Measurements from ENCODE around the gene ITGA11. TPM values are rescaled to one million over a fixed set of nuclear protein-coding genes. Genes with fewer than 3 reads are reported as not detected.

Gene ITGA11
- total RNA-seq, 3 donors from 2014 or later = 7.8 to 8.5 (median 7.9) TPM

- no peaks in the 10 kb centered on the region for H3K9me3 ChIP-seq
- peak overlapping the region in 1 of 3 donors; percentile 20 for H3K4me3 ChIP-seq
- intact Hi-C loops (cut with DNase I; ENCODE audit: low total_unique reads) = no loop called here
- H3K27me3 ChIP-seq = no peaks in the 10 kb centered on the region
- TF ChIP-seq CTCF (IDR thresholded peaks at IDR 0.05) (no peak), POLR2AphosphoS5 (IDR thresholded peaks at IDR 0.05) (no peak), POLR2A (IDR thresholded peaks at IDR 0.05) (no peak)
- no peaks in the 10 kb centered on the region for H3K36me3 ChIP-seq
- DNase-seq (ENCODE audit: low spot score in 2 of 2) = no peak
- H3K4me1 ChIP-seq = no peaks in the 10 kb centered on the region
- H3K27ac ChIP-seq = peak overlapping the region; percentile 9 to 76
These were observed 47.4 kb upstream of the ITGA11 start for GRCh38 chr15:68479406-68479805.

- Histone ChIP-seq H3K27me3 (no peaks in the 10 kb centered on the region), H3K36me3 (no peaks in the 10 kb centered on the region), H3K4me1 (no peaks in the 10 kb centered on the region), H3K4me3 (no peak overlapping the region), H3K9me3 (no peaks in the 10 kb centered on the region), H3K27ac (peak overlapping the region in 1 of 2 donors; percentile 76)
- intact Hi-C loops (cut with DNase I; ENCODE audit: low total_unique reads) = no loop called here
- no peak for TF ChIP-seq POLR2A (IDR thresholded peaks at IDR 0.05)
- no peak for TF ChIP-seq POLR2AphosphoS5 (IDR thresholded peaks at IDR 0.05)
- TF ChIP-seq CTCF (IDR thresholded peaks at IDR 0.05) = no peak
- no peak for DNase-seq (ENCODE audit: low spot score in 2 of 2)
These were observed 46.9 kb upstream of the ITGA11 start for GRCh38 chr15:68478853-68479252.

GRCh38 chr15:68475449-68475848, 43.5 kb upstream of the ITGA11 start:
- Histone ChIP-seq H3K4me1 (no peaks in the 10 kb centered on the region), H3K4me3 (no peak overlapping the region), H3K9me3 (no peaks in the 10 kb centered on the region), H3K27ac (no peak overlapping the region), H3K36me3 (no peaks in the 10 kb centered on the region), H3K27me3 (no peaks in the 10 kb centered on the region)
- no peak for DNase-seq (ENCODE audit: low spot score in 2 of 2)
- no peak for TF ChIP-seq POLR2A (IDR thresholded peaks at IDR 0.05)
- TF ChIP-seq CTCF (IDR thresholded peaks at IDR 0.05) = no peak
- no peak for TF ChIP-seq POLR2AphosphoS5 (IDR thresholded peaks at IDR 0.05)
- intact Hi-C loops (cut with DNase I; ENCODE audit: low total_unique reads) = no loop called here

- intact Hi-C loops (cut with DNase I; ENCODE audit: low total_unique reads) = no loop called here
- Histone ChIP-seq H3K27me3 (no peaks in the 10 kb centered on the region), H3K36me3 (no peaks in the 10 kb centered on the region), H3K9me3 (no peaks in the 10 kb centered on the region), H3K4me1 (no peaks in the 10 kb centered on the region), H3K27ac (no peak overlapping the region), H3K4me3 (no peak overlapping the region)
- TF ChIP-seq POLR2A (IDR thresholded peaks at IDR 0.05) (no peak), POLR2AphosphoS5 (IDR thresholded peaks at IDR 0.05) (no peak), CTCF (IDR thresholded peaks at IDR 0.05) (no peak)
- DNase-seq (ENCODE audit: low spot score in 2 of 2) = no peak
These were observed 39.6 kb upstream of the ITGA11 start for GRCh38 chr15:68471541-68471940.

GRCh38 chr15:68470976-68471375, 39.0 kb upstream of the ITGA11 start:
- Histone ChIP-seq H3K4me1 (no peaks in the 10 kb centered on the region), H3K36me3 (no peaks in the 10 kb centered on the region), H3K4me3 (no peak overlapping the region), H3K27ac (no peak overlapping the region), H3K9me3 (no peaks in the 10 kb centered on the region), H3K27me3 (no peaks in the 10 kb centered on the region)
- TF ChIP-seq POLR2A (IDR thresholded peaks at IDR 0.05) = no peak
- TF ChIP-seq POLR2AphosphoS5 (IDR thresholded peaks at IDR 0.05) = no peak
- TF ChIP-seq CTCF (IDR thresholded peaks at IDR 0.05) = no peak
- DNase-seq (ENCODE audit: low spot score in 2 of 2) = no peak
- intact Hi-C loops (cut with DNase I; ENCODE audit: low total_unique reads) = no loop called here

Measured in breast epithelium (tissue), 4 donors.